GM12878 (cell line): ENCODE measurements around the gene GARNL3. TPM values are rescaled to one million over a fixed set of nuclear protein-coding genes. Genes with fewer than 3 reads are reported as not detected.

Experiments used
- ATAC-seq: fragments of 200-7000 bp; cut with Tn5 transposase; 3 replicates; pipeline ENCODE4 v1.9.1; 2020; ENCODE audit warnings: mild to moderate bottlenecking, moderate library complexity
- BruUV-seq: library from RNA; stranded (reverse); fragments of 400-500 nt; replicated peaks from 2 replicates; lab custom pipeline; 2021; lab: Mats Ljungman, UMichigan
- CTCF ChIA-PET: fragments of 300-600 bp; sonication (Branson Sonifier 250); formaldehyde crosslinking; extraction: SDS; loops from one replicate; lab custom pipeline; 2021; ENCODE audit warnings: inconsistent platforms; lab: Yijun Ruan, JAX
- POLR2A ChIA-PET: fragments of 350-600 bp; formaldehyde crosslinking; extraction: SDS; loops from one replicate; lab custom pipeline; 2021; ENCODE audit warnings: inconsistent platforms; lab: Charles Lee
- RAD21 ChIA-PET: fragments of 300-600 bp; sonication (Branson Sonifier 250); formaldehyde crosslinking; loops from one replicate; lab custom pipeline; 2023; ENCODE audit warnings: antibody characterized with exemption; ENCODE audit not compliant: unreplicated experiment; lab: Charles Lee
- SMC1A ChIA-PET: fragments of 300-600 bp; sonication (Branson Sonifier 250); formaldehyde crosslinking; loops from one replicate; lab custom pipeline; 2023; ENCODE audit not compliant: unreplicated experiment, uncharacterized antibody; lab: Charles Lee
- DNase-seq: peaks from one replicate; pipeline ENCODE4 v3.0.0-alpha.2; 2011; ENCODE audit warnings: low read depth, low spot score
- FAIRE-seq: peaks from 3 replicates; lab custom pipeline; 2011; peaks lifted over from hg19 to GRCh38; lab: Jason Lieb, UNC
- H2AFZ ChIP-seq: 2 replicates; pipeline ENCODE4 v1.6.0; 2011; ENCODE audit warnings: low read depth, low read length, control low read depth; ENCODE audit not compliant: control insufficient read depth
- H3K27ac ChIP-seq: 2 replicates; pipeline ENCODE4 v1.5.1; 2011; ENCODE audit warnings: control low read depth; ENCODE audit not compliant: control insufficient read depth, insufficient read depth
- H3K27me3 ChIP-seq, 2 experiments: replicated peaks in 1 of 2; 2 replicates each; pipeline versions ENCODE4 v1.6.0 to v1.6.1; 2011; ENCODE audit warnings: low read length in 1 of 2; ENCODE audit not compliant: control insufficient read depth in 2 of 2, insufficient read depth in 2 of 2
- H3K36me3 ChIP-seq, 2 experiments: 2 replicates each; pipeline ENCODE4 v1.5.1; 2011; ENCODE audit warnings: low read length in 1 of 2; ENCODE audit not compliant: control insufficient read depth in 2 of 2, insufficient read depth in 2 of 2
- H3K4me1 ChIP-seq: 2 replicates; pipeline ENCODE4 v1.6.1; 2011; ENCODE audit warnings: mild to moderate bottlenecking, low read length, moderate library complexity, mixed read lengths; ENCODE audit not compliant: control insufficient read depth, insufficient read depth
- H3K4me2 ChIP-seq: 2 replicates; pipeline ENCODE4 v1.6.0; 2011; ENCODE audit warnings: control low read depth; ENCODE audit not compliant: control insufficient read depth, insufficient read depth
- H3K4me3 ChIP-seq: fragments of 200-600 bp; sonication (generic); 2 replicates; pipeline ENCODE4 v1.5.1; 2016
- H3K79me2 ChIP-seq: 2 replicates; pipeline ENCODE4 v1.6.0; 2011; ENCODE audit warnings: low read length; ENCODE audit not compliant: control insufficient read depth, insufficient read depth
- H3K9ac ChIP-seq: 2 replicates; pipeline ENCODE4 v1.8.0; 2011; ENCODE audit warnings: low read length, control low read depth, mixed read lengths; ENCODE audit not compliant: control insufficient read depth, insufficient read depth
- H3K9me3 ChIP-seq: replicated peaks from 3 replicates; pipeline ENCODE4 v1.5.1; 2011; ENCODE audit warnings: mild to moderate bottlenecking, low read length; ENCODE audit not compliant: control insufficient read depth, insufficient read depth
- H4K20me1 ChIP-seq: 2 replicates; pipeline ENCODE4 v1.6.0; 2011; ENCODE audit not compliant: control insufficient read depth, insufficient read depth
- ATF3 ChIP-seq: IDR thresholded peaks from 2 replicates; pipeline ENCODE4 v1.6.1; 2011; ENCODE audit warnings: low read depth, mild to moderate bottlenecking, low read length, moderate library complexity, borderline replicate concordance; ENCODE audit errors: extremely low read depth
- CBX3 ChIP-seq: fragments of 200-600 bp; sonication (generic); IDR thresholded peaks from 2 replicates; pipeline ENCODE4 v1.6.1; 2016; ENCODE audit warnings: low read depth, borderline replicate concordance
- E2F4 ChIP-seq: IDR thresholded peaks from 2 replicates; pipeline ENCODE4 v1.6.1; 2012; ENCODE audit warnings: low read depth, low read length, improper control_type of control experiment
- JUND ChIP-seq: IDR thresholded peaks from 2 replicates; pipeline ENCODE4 v1.6.1; 2012; ENCODE audit warnings: low read depth, mild to moderate bottlenecking, low read length, improper control_type of control experiment, moderate library complexity
- KDM1A ChIP-seq: fragments of 200-600 bp; sonication (generic); IDR thresholded peaks from 2 replicates; pipeline ENCODE4 v1.6.1; 2016; ENCODE audit warnings: borderline replicate concordance
- PBX3 ChIP-seq: IDR thresholded peaks from 2 replicates; pipeline ENCODE4 v1.6.1; 2011; ENCODE audit warnings: mild to moderate bottlenecking, low read depth, low read length, moderate library complexity; ENCODE audit not compliant: insufficient replicate concordance
- RFX5 ChIP-seq: IDR thresholded peaks from 2 replicates; pipeline ENCODE4 v1.6.1; 2011; ENCODE audit warnings: low read depth, low read length, improper control_type of control experiment
- SREBF1 ChIP-seq: IDR thresholded peaks from 2 replicates; pipeline ENCODE4 v1.6.1; 2012; ENCODE audit warnings: mild to moderate bottlenecking, low read length
- TARDBP ChIP-seq: IDR thresholded peaks from 2 replicates; pipeline ENCODE4 v1.6.1; 2016; ENCODE audit warnings: borderline replicate concordance
- TCF12 ChIP-seq: IDR thresholded peaks from 2 replicates; pipeline ENCODE4 v1.6.1; 2011; ENCODE audit warnings: low read depth, mild to moderate bottlenecking, low read length
- USF2 ChIP-seq: IDR thresholded peaks from 2 replicates; pipeline ENCODE4 v1.6.1; 2011; ENCODE audit warnings: low read depth, low read length, improper control_type of control experiment, borderline replicate concordance
- YY1 ChIP-seq: IDR thresholded peaks from 2 replicates; pipeline ENCODE4 v1.6.1; 2011; ENCODE audit warnings: low read depth, mild to moderate bottlenecking, low read length
- WGBS: methylation state at CpG from one replicate; pipeline ENCODE4 v1.1.6; 2016; ENCODE audit warnings: low lambda C conversion rate; ENCODE audit not compliant: insufficient replicate concordance, insufficient coverage; ENCODE audit errors: missing lambda C conversion rate; 5-methylcytosine and 5-hydroxymethylcytosine counted together
- in situ Hi-C: fragments of 300-500 bp; cut with MboI; formaldehyde crosslinking; loops from 9 replicates; pipeline ENCODE4 v1.14.3; 2018; ENCODE audit warnings: mixed read lengths
- intact Hi-C: fragments of 100-400 bp; cut with micrococcal nuclease; formaldehyde crosslinking; loops from one replicate; pipeline ENCODE4 v1.14.2; 2022; ENCODE audit not compliant: unreplicated experiment
- polyA plus RNA-seq, 11 experiments: library from polyadenylated mRNA; depleted of rRNA in 4 of 11; unstranded in 6 of 11; stranded (reverse) in 5 of 11; fragments of >200 nt; fragmentation: Nextera tagmentation in 4 of 11; fragmentation: Illumina TruSeq in 1 of 11; extraction: Ambion mirVana in 4 of 11; extraction: Trizol in 1 of 11; gene quantifications; 1 replicate in 1 of 11; 2 replicates in 10 of 11; pipeline versions ENCODE4 v1.2.1 to v1.2.3, GENCODE V29; 2011 to 2016; ENCODE audit warnings: inconsistent platforms in 2 of 11, missing spikeins in 2 of 11, low read depth in 1 of 11
- total RNA-seq, 4 experiments: library from RNA; depleted of rRNA in 3 of 4; stranded (reverse); fragments of >200 nt in 3 of 4; fragmentation: Illumina TruSeq in 1 of 4; extraction: Trizol in 1 of 4; gene quantifications; 2 replicates each; pipeline versions ENCODE4 v1.2.1 to v1.2.3, GENCODE V29; 2013 to 2021

The GARNL3 gene
- total and polyA plus RNA-seq, 10 of the 15 experiments (the other 5 are each of a cell fraction or from before 2014, with no cell fraction given) = 0.89 to 13.2 (median 6.3) TPM

- no peak overlapping the region for H3K4me3 ChIP-seq
- H3K9me3 ChIP-seq = peaks cover 10% of the 10 kb centered on the region
- H3K27me3 ChIP-seq = no peaks in the 10 kb centered on the region
- no peak overlapping the region for H2AFZ ChIP-seq
- peaks cover 8% of the 10 kb centered on the region for H3K4me1 ChIP-seq
- no peaks in the 10 kb centered on the region for H3K79me2 ChIP-seq
- no peak overlapping the region for H3K4me2 ChIP-seq
- ChIA-PET POLR2A (no interaction called here), RAD21 (no interaction called here), CTCF (no interaction called here), SMC1A (interaction anchor here (1.5 kb wide), 1 partner anchor 79 kb away, joined by 4 read pairs; no protein-coding TSS in a partner anchor)
- FAIRE-seq (no peak), DNase-seq (no peak), ATAC-seq (no peak)
- no peaks in the 10 kb centered on the region for H4K20me1 ChIP-seq
- H3K36me3 ChIP-seq = peaks cover 0 to 5% of the 10 kb centered on the region in 2 experiments; a peak in 1 of 4 replicates
- no peak overlapping the region for H3K9ac ChIP-seq
- in situ Hi-C loops = no loop called here
- no peak overlapping the region for H3K27ac ChIP-seq
- 95% methylated on average over 2 of the region's 2 CpGs for WGBS
- no TSS peak for BruUV-seq
- TF ChIP-seq SREBF1 (no peak), RFX5 (no peak), TCF12 (no peak), USF2 (no peak), JUND (no peak), TARDBP (no peak), E2F4 (no peak), PBX3 (no peak), ATF3 (no peak), YY1 (no peak), KDM1A (no peak), CBX3 (no peak)
- intact Hi-C loops = loop anchor here (5.0 kb wide), 2 partner anchors 82 to 107 kb away; partner anchors contain the start of genes SLC2A8 and ZNF79
Measured at GRCh38 chr9:127314911-127315310, 50.3 kb downstream of the GARNL3 start.
